ENCODE measurements around the gene MAP1LC3B. TPM values are rescaled to one million over a fixed set of nuclear protein-coding genes. Genes with fewer than 3 reads are reported as not detected.
A peak's percentile ranks its signal among the peaks of the same experiment; 100 is the strongest.

MAP1LC3B gene
- polyA plus RNA-seq, 2 of the 4 experiments (the other 2 are of a cell fraction): 52.3 to 94.1 TPM

GRCh38 chr16:87417528-87417910 lies 25.4 kb downstream of the MAP1LC3B start:
- DNase-seq (ENCODE audit: low read depth in 1 of 2, low spot score in 1 of 2) (no peak), FAIRE-seq (no peak), ATAC-seq (peak; percentile 39 to 59; a peak in 3 of 6 replicates)
- WGBS (ENCODE audit: missing lambda C conversion rate): 98% methylated on average over 13 of the region's 13 CpGs
- H3K27ac ChIP-seq: no peak overlapping the region
- H3K4me1 ChIP-seq: no peaks in the 10 kb centered on the region
- no peak for TF ChIP-seq CBX8 (IDR thresholded peaks at IDR 0.05)
- no peak for TF ChIP-seq FOSB (CRISPR knock-in tag; IDR thresholded peaks at IDR 0.05)
- ChIA-PET CTCF (interaction anchor here (0.9 to 11.2 kb wide), 32 partner anchors 9 to 257 kb away, joined by 3 to 153 read pairs (median 5); partner anchors contain the start of gene FBXO31), POLR2A (interaction anchor here (1.5 kb wide), 1 partner anchor 219 kb away, joined by 3 read pairs; no protein-coding TSS in a partner anchor)
- H3K4me3 ChIP-seq: no peak overlapping the region
- H3K4me2 ChIP-seq: no peak overlapping the region
- 0 out of 3 replicates have a peak, but pooled peaks cover 4% of the 10 kb centered on the region for H3K9me3 ChIP-seq

DNA sequence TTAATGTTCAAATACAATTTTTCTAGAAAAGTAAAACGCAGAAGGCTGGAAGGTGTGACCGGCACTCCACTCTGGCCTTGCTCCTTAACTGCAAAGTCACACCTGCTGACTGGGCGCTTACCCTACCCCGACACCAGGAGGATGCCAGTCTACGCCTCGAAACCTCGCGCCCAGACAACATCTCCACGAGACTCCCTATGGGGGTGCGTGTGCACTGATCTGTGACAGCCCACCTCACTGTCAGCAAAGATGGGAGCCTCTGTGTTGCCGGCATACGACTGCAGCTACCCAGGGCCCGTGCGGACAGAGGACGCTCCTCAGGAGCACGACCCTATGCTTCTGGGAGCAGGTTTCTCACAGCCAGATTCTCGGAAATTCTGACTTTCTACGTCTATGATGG lies 26.1 kb downstream of the MAP1LC3B start:
- TF ChIP-seq HOXA7 (CRISPR knock-in tag; IDR thresholded peaks at IDR 0.05) (no peak), MAFK (IDR thresholded peaks at IDR 0.05; ENCODE audit: partially characterized antibody) (peak; percentile 27)
- Histone ChIP-seq H3K9me3 (0 out of 3 replicates have a peak, but pooled peaks cover 4% of the 10 kb centered on the region), H3K27ac (no peak overlapping the region), H3K4me2 (no peak overlapping the region), H3K4me3 (no peak overlapping the region), H3K4me1 (no peaks in the 10 kb centered on the region)
- FAIRE-seq (no peak), ATAC-seq (no peak), DNase-seq (ENCODE audit: low read depth in 1 of 2, low spot score in 1 of 2) (no peak)
- ChIA-PET POLR2A (no interaction called here), CTCF (interaction anchor here (1.5 to 11.2 kb wide), 4 partner anchors 34 to 218 kb away, joined by 5 to 153 read pairs (median 16); partner anchors contain the start of gene FBXO31)
- WGBS (ENCODE audit: missing lambda C conversion rate): 85% methylated on average over 14 of the region's 18 CpGs

DNA sequence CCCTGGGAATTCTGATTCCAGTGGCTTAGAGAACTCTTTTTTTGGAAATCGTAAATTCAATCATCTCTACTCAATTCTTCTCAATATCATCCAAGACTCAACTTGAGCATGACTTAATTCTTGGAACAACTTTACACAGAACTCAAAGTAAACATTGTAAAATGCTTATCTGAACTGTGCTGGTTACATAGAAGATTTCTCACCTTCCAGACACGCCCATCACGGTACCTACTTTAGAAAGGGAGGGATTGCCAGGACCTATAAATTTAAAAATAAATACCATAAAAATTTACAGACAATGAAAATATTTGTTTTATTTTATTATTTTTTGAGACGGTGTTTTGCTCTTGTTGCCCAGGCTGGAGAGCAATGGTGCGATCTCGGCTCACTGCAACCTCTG lies 26.5 kb downstream of the MAP1LC3B start:
- POLR2A ChIA-PET: no interaction called here
- WGBS (ENCODE audit: missing lambda C conversion rate): 68% methylated on average over 6 of the region's 6 CpGs
- H3K4me2 ChIP-seq: no peak overlapping the region
- no peaks in the 10 kb centered on the region for H3K4me1 ChIP-seq
- H3K27ac ChIP-seq: no peak overlapping the region
- H3K4me3 ChIP-seq: no peak overlapping the region
- ATAC-seq: no peak
- DNase-seq (ENCODE audit: low read depth in 1 of 2, low spot score in 1 of 2): no peak
- TF ChIP-seq HES2 (IDR thresholded peaks at IDR 0.05) (no peak), EHMT2 (IDR thresholded peaks at IDR 0.05; ENCODE audit: low read depth) (no peak), HDAC2 (IDR thresholded peaks at IDR 0.05) (no peak), HOXA7 (CRISPR knock-in tag; IDR thresholded peaks at IDR 0.05) (no peak), RARB (CRISPR knock-in tag; IDR thresholded peaks at IDR 0.05) (no peak), KDM1A (IDR thresholded peaks at IDR 0.05; ENCODE audit: low read depth) (no peak), CHD2 (IDR thresholded peaks at IDR 0.05; ENCODE audit: low read length, partially characterized antibody) (no peak), ZSCAN20 (CRISPR knock-in tag; IDR thresholded peaks at IDR 0.05) (no peak), FOSL2 (IDR thresholded peaks at IDR 0.05) (no peak), FOSL2 (CRISPR knock-in tag; IDR thresholded peaks at IDR 0.05) (no peak), EHF (CRISPR knock-in tag; IDR thresholded peaks at IDR 0.05) (no peak), HOXB13 (CRISPR knock-in tag; IDR thresholded peaks at IDR 0.05; ENCODE audit: low read depth) (no peak), JUNB (IDR thresholded peaks at IDR 0.05) (no peak), BHLHE40 (IDR thresholded peaks at IDR 0.05; ENCODE audit: low read depth, low read length) (no peak), NPAS2 (CRISPR knock-in tag; IDR thresholded peaks at IDR 0.05; ENCODE audit: borderline replicate concordance) (no peak), MAZ (IDR thresholded peaks at IDR 0.05; ENCODE audit: borderline replicate concordance, low read depth, low read length) (no peak), CBX2 (IDR thresholded peaks at IDR 0.05; ENCODE audit: borderline replicate concordance, low read depth) (no peak)
- TF ChIP-seq, protein P1, sequence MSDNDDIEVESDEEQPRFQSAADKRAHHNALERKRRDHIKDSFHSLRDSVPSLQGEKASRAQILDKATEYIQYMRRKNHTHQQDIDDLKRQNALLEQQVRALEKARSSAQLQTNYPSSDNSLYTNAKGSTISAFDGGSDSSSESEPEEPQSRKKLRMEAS (IDR thresholded peaks at IDR 0.05): no peak
- CTCF ChIA-PET: interaction anchor here (11.2 kb wide), 1 partner anchor 217 kb away, joined by 153 read pairs; no protein-coding TSS in a partner anchor
- H3K9me3 ChIP-seq: 0 out of 3 replicates have a peak, but pooled peaks cover 4% of the 10 kb centered on the region
- FAIRE-seq: no peak

Measured in A549 (cell line).